ENCODE data around the gene FAM221B. TPM values are rescaled to one million over a fixed set of nuclear protein-coding genes. Genes with fewer than 3 reads are reported as not detected.

FAM221B gene
- polyA plus RNA-seq, 1 experiment: not detected

DNA sequence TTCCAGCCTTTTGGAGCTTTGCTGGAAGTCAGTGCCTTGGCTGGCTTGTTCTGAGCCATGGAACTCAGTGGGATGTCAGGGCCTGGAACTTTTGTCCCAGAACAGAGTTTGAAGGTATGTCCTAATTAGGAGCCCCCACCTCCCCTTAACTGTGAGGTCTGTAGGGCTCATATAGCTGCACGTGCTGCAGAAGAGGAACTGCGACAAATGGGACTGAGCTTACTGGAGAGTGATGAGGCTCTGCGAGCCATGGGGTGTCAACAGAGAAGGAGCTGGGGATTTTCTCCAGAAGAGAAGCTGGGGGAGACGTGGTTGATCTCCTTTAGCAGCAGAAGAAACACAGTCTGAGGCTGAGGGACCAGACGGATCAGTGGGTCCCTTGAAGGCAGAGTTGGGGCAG lies 11.4 kb upstream of the FAM221B start:
- ChIA-PET CTCF (interaction anchor here (0.7 to 1.2 kb wide), 3 partner anchors 14 to 50 kb away, joined by 3 to 4 read pairs (median 4); no protein-coding TSS in a partner anchor), POLR2A (no interaction called here)
- TF ChIP-seq, protein P1, sequence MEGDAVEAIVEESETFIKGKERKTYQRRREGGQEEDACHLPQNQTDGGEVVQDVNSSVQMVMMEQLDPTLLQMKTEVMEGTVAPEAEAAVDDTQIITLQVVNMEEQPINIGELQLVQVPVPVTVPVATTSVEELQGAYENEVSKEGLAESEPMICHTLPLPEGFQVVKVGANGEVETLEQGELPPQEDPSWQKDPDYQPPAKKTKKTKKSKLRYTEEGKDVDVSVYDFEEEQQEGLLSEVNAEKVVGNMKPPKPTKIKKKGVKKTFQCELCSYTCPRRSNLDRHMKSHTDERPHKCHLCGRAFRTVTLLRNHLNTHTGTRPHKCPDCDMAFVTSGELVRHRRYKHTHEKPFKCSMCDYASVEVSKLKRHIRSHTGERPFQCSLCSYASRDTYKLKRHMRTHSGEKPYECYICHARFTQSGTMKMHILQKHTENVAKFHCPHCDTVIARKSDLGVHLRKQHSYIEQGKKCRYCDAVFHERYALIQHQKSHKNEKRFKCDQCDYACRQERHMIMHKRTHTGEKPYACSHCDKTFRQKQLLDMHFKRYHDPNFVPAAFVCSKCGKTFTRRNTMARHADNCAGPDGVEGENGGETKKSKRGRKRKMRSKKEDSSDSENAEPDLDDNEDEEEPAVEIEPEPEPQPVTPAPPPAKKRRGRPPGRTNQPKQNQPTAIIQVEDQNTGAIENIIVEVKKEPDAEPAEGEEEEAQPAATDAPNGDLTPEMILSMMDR (IDR thresholded peaks at IDR 0.05; ENCODE audit: insufficient read depth, low read depth, low read length): no peak
- H3K36me3 ChIP-seq (ENCODE audit: control insufficient read depth, insufficient read depth, low read length): peaks cover 2% of the 10 kb centered on the region; the same call in 1 of the 2 replicates
- no peak overlapping the region for H3K4me3 ChIP-seq (ENCODE audit: low read depth, low read length)
- no peak for DNase-seq (ENCODE audit: low read depth)
- no peaks in the 10 kb centered on the region for H3K27me3 ChIP-seq (ENCODE audit: control insufficient read depth, insufficient read depth, low read length)

DNA sequence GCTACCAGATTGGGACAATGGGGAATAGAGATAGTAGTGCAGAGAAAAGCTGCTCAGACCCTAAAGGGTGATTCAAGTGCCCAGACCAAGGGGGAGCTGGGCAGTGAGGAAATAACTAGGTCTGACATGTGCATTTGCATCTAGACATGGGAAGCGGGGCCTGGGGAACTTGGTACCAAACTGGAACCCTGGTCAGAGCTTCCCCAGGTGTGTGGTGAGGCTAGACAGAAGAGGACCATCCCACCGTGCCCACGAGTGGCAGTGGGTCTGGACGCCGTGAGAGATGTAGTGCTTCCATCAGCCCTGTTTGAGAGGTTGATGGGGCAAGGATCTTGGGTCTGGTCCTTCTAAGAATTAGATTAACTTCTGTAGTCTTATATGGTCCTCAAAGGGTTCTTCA lies 8.1 kb upstream of the FAM221B start:
- Histone ChIP-seq H3K27me3 (ENCODE audit: control insufficient read depth, insufficient read depth, low read length) (no peaks in the 10 kb centered on the region), H3K36me3 (ENCODE audit: control insufficient read depth, insufficient read depth, low read length) (peaks cover 3% of the 10 kb centered on the region; the same call in 1 of the 2 replicates), H3K4me3 (ENCODE audit: low read depth, low read length) (no peak overlapping the region)
- TF ChIP-seq, protein P1 (IDR thresholded peaks at IDR 0.05; ENCODE audit: insufficient read depth, low read depth, low read length): no peak
- no peak for DNase-seq (ENCODE audit: low read depth)
- ChIA-PET POLR2A (no interaction called here), CTCF (interaction anchor here (0.6 to 2.1 kb wide), 7 partner anchors 8 to 286 kb away, joined by 3 to 8 read pairs (median 4); partner anchors contain the start of genes FAM221B and TMEM8B)

- no peak for DNase-seq (ENCODE audit: low read depth)
- H3K4me3 ChIP-seq (ENCODE audit: low read depth, low read length): no peak overlapping the region
- 0 out of 2 replicates have a peak, but pooled peaks cover 1% of the 10 kb centered on the region for H3K36me3 ChIP-seq (ENCODE audit: control insufficient read depth, insufficient read depth, low read length)
- CTCF ChIA-PET: interaction anchor here (0.6 to 1.9 kb wide), 7 partner anchors 9 to 285 kb away, joined by 3 to 6 read pairs (median 3); no protein-coding TSS in a partner anchor
- POLR2A ChIA-PET: no interaction called here
- no peaks in the 10 kb centered on the region for H3K27me3 ChIP-seq (ENCODE audit: control insufficient read depth, insufficient read depth, low read length)
- TF ChIP-seq, protein P1 (IDR thresholded peaks at IDR 0.05; ENCODE audit: insufficient read depth, low read depth, low read length): no peak
Measured at GRCh38 chr9:35835766-35836165, 7.2 kb upstream of the FAM221B start.

- ChIA-PET CTCF (interaction anchor here (0.6 to 1.9 kb wide), 7 partner anchors 9 to 75 kb away, joined by 3 to 6 read pairs (median 3); no protein-coding TSS in a partner anchor), POLR2A (no interaction called here)
- H3K27me3 ChIP-seq (ENCODE audit: control insufficient read depth, insufficient read depth, low read length): no peaks in the 10 kb centered on the region
- DNase-seq (ENCODE audit: low read depth): no peak
- TF ChIP-seq, protein P1 (IDR thresholded peaks at IDR 0.05; ENCODE audit: insufficient read depth, low read depth, low read length): peak; percentile 29; the same call in 1 of the 2 replicates
- no peak overlapping the region for H3K4me3 ChIP-seq (ENCODE audit: low read depth, low read length)
- H3K36me3 ChIP-seq (ENCODE audit: control insufficient read depth, insufficient read depth, low read length): 0 out of 2 replicates have a peak, but pooled peaks cover 1% of the 10 kb centered on the region
Measured at GRCh38 chr9:35835216-35835632, 6.7 kb upstream of the FAM221B start.

DNA sequence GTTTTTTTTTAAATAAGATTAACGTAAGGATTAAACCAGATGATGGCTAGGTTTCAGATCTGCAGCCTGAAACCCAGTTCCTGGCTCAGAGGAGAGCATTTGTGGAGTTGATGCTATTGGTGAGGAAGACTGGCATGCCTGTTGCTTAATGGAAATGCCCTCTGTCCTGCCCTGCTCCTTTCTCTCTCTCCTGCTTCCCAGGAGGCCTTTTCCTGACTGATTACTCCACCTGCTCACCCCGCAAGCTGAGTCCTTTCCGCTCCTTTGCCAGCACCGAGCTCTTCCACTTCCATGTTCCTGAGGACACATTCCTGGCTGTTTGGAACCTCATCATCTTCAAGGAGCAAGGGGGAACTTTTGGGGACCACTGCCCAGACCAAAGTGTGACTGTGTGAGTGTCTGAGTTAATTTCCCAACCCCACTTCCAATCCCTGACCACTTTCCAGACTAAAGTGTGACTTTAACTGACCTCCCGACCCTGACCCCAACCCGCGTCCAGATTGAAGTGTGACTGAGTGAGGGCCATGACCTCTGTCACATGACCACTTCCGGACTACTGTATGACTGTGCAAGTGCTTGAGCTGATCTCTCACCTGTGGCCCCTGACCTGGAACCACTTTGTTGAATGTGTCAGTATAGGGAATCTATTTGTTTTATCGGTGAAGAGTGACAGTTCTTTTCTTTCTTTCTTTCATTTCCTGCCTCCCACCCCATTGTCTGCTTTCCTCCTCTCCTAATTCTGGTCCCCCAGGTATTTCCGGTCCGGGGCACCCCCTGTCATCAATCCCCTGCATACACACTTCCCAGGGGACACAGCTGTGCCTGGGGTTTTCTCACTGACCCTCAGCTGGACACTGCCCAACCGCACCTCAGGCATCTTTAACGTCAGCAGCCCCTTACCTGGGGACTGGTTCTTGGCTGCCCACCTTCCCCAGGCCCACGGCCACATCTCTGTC lies 6.0 kb upstream of the FAM221B start:
- H3K36me3 ChIP-seq (ENCODE audit: control insufficient read depth, insufficient read depth, low read length): 0 out of 2 replicates have a peak, but pooled peaks cover 1% of the 10 kb centered on the region
- TF ChIP-seq, protein P1 (IDR thresholded peaks at IDR 0.05; ENCODE audit: insufficient read depth, low read depth, low read length): no peak
- H3K4me3 ChIP-seq (ENCODE audit: low read depth, low read length): no peak overlapping the region
- CTCF ChIA-PET: interaction anchor here (0.8 to 1.9 kb wide), 6 partner anchors 11 to 76 kb away, joined by 3 to 5 read pairs (median 4); no protein-coding TSS in a partner anchor
- POLR2A ChIA-PET: no interaction called here
- no peaks in the 10 kb centered on the region for H3K27me3 ChIP-seq (ENCODE audit: control insufficient read depth, insufficient read depth, low read length)
- DNase-seq (ENCODE audit: low read depth): no peak
